H1 (cell line): ENCODE results near the gene HOXB4. TPM values are rescaled to one million over a fixed set of nuclear protein-coding genes. Genes with fewer than 3 reads are reported as not detected.
A peak's percentile ranks its signal among the peaks of the same experiment; 100 is the strongest.

Source experiments
- CTCF ChIA-PET: fragments of 300-600 bp; sonication (Branson Sonifier 250); formaldehyde crosslinking; loops from one replicate; lab custom pipeline; 2021; ENCODE audit not compliant: partially characterized antibody; lab: Charles Lee
- POLR2A ChIA-PET: fragments of 300-600 bp; sonication (Branson Sonifier 250); formaldehyde crosslinking; loops from one replicate; lab custom pipeline; 2021; ENCODE audit warnings: inconsistent platforms; ENCODE audit not compliant: partially characterized antibody; lab: Charles Lee
- DNase-seq, 2 experiments: peaks; one replicate each; pipeline versions ENCODE4 v3.0.0 to v3.0.0-alpha.2; 2010 to 2022; ENCODE audit warnings: low spot score in 2 of 2, low read depth in 1 of 2, mixed read lengths in 1 of 2
- FAIRE-seq: peaks from 2 replicates; lab custom pipeline; 2011; peaks lifted over from hg19 to GRCh38; lab: Jason Lieb, UNC
- H2AFZ ChIP-seq: 2 replicates; pipeline ENCODE4 v1.8.1; 2012; ENCODE audit warnings: low read length, inconsistent platforms
- H2AK5ac ChIP-seq: 2 replicates; pipeline ENCODE4 v1.6.1; 2013; ENCODE audit warnings: low read depth, low read length
- H2BK120ac ChIP-seq: replicated peaks from 2 replicates; pipeline ENCODE3; 2013; ENCODE audit warnings: low read depth, low read length, inconsistent platforms
- H2BK12ac ChIP-seq: 2 replicates; pipeline ENCODE4 v1.6.1; 2013; ENCODE audit warnings: low read depth, low read length
- H2BK15ac ChIP-seq: 2 replicates; pipeline ENCODE4 v1.6.1; 2013; ENCODE audit warnings: low read length
- H2BK20ac ChIP-seq: 2 replicates; pipeline ENCODE4 v1.6.1; 2013; ENCODE audit warnings: low read length
- H2BK5ac ChIP-seq: 2 replicates; pipeline ENCODE4 v1.6.1; 2013; ENCODE audit warnings: low read depth, low read length
- H3K14ac ChIP-seq: 2 replicates; pipeline ENCODE4 v1.6.1; 2013; ENCODE audit warnings: inconsistent platforms; ENCODE audit not compliant: insufficient read length
- H3K18ac ChIP-seq: 2 replicates; pipeline ENCODE4 v1.6.1; 2013; ENCODE audit warnings: low read length; ENCODE audit errors: extremely low read depth
- H3K23ac ChIP-seq: 2 replicates; pipeline ENCODE4 v1.6.1; 2013; ENCODE audit warnings: inconsistent platforms; ENCODE audit not compliant: insufficient read length
- H3K23me2 ChIP-seq: 2 replicates; pipeline ENCODE4 v1.6.1; 2013; ENCODE audit warnings: low read depth, low read length
- H3K27ac ChIP-seq: 2 replicates; pipeline ENCODE4 v1.6.1; 2011; ENCODE audit warnings: low read depth, low read length, inconsistent platforms
- H3K27me3 ChIP-seq, 4 experiments: replicated peaks in 1 of 4; 1 replicate in 1 of 4; 2 replicates in 3 of 4; pipeline versions ENCODE4 v1.6.1 to v1.8.1; 2011 to 2013; ENCODE audit warnings: low read length in 3 of 4, mild to moderate bottlenecking in 3 of 4, inconsistent platforms in 2 of 4, mixed read lengths in 2 of 4, moderate library complexity in 1 of 4; ENCODE audit not compliant: control insufficient read depth in 3 of 4, insufficient read depth in 3 of 4; ENCODE audit errors: extremely low read depth in 1 of 4
- H3K36me3 ChIP-seq, 4 experiments: 2 replicates each; pipeline versions ENCODE4 v1.6.1 to v1.8.1; 2011 to 2013; ENCODE audit warnings: mild to moderate bottlenecking in 4 of 4, low read length in 3 of 4, moderate library complexity in 2 of 4, control low read depth in 1 of 4, inconsistent platforms in 1 of 4; ENCODE audit not compliant: insufficient read depth in 4 of 4, control insufficient read depth in 2 of 4
- H3K4ac ChIP-seq: replicated peaks from 2 replicates; pipeline ENCODE3; 2013; ENCODE audit warnings: low read length, low read depth, mixed read lengths, inconsistent platforms; ENCODE audit not compliant: insufficient read length
- H3K4me1 ChIP-seq, 4 experiments: replicated peaks in 1 of 4; 1 replicate in 1 of 4; 2 replicates in 3 of 4; pipeline versions ENCODE4 v1.6.1 to v1.8.1; 2011 to 2013; ENCODE audit warnings: low read length in 3 of 4, inconsistent platforms in 2 of 4, mixed read lengths in 1 of 4; ENCODE audit not compliant: insufficient read depth in 4 of 4, control insufficient read depth in 3 of 4
- H3K4me2 ChIP-seq, 2 experiments: 2 replicates each; pipeline versions ENCODE4 v1.6.1 to v1.8.1; 2011 to 2013; ENCODE audit warnings: low read depth in 2 of 2, low read length in 2 of 2, control low read depth in 1 of 2, inconsistent platforms in 1 of 2, mild to moderate bottlenecking in 1 of 2; ENCODE audit not compliant: insufficient read depth in 1 of 2
- H3K4me3 ChIP-seq, 4 experiments: fragments of 200-600, 300-600 bp in 1 of 4; sonication (generic), shearing (Covaris generic), sonication (Bioruptor Twin) in 1 of 4; 2 replicates each; pipeline versions ENCODE4 v1.5.1 to v1.8.1; 2011 to 2016; ENCODE audit warnings: low read length in 4 of 4, low read depth in 3 of 4, control low read depth in 2 of 4, inconsistent platforms in 2 of 4, mild to moderate bottlenecking in 2 of 4, mixed read lengths in 1 of 4, moderate library complexity in 1 of 4; ENCODE audit not compliant: insufficient read depth in 2 of 4; ENCODE audit errors: extremely low read depth in 1 of 4
- H3K56ac ChIP-seq: replicated peaks from 2 replicates; pipeline ENCODE3; 2013; ENCODE audit warnings: low read depth, mild to moderate bottlenecking, mixed read lengths, low read length, inconsistent platforms; ENCODE audit not compliant: insufficient read length
- H3K79me1 ChIP-seq: 2 replicates; pipeline ENCODE4 v1.6.1; 2013; ENCODE audit warnings: low read depth, low read length, control low read depth
- H3K79me2 ChIP-seq, 2 experiments: 2 replicates each; pipeline versions ENCODE4 v1.6.1 to v1.8.1; 2012 to 2013; ENCODE audit warnings: low read length in 2 of 2, mild to moderate bottlenecking in 2 of 2, inconsistent platforms in 1 of 2; ENCODE audit not compliant: insufficient read depth in 2 of 2, control insufficient read depth in 1 of 2
- H3K9ac ChIP-seq, 4 experiments: replicated peaks in 1 of 4; 1 replicate in 1 of 4; 2 replicates in 3 of 4; pipeline versions ENCODE4 v1.6.1 to v1.8.1; 2011 to 2013; ENCODE audit warnings: low read depth in 3 of 4, low read length in 3 of 4, control low read depth in 2 of 4, mild to moderate bottlenecking in 2 of 4, moderate library complexity in 2 of 4, inconsistent platforms in 1 of 4; ENCODE audit errors: extremely low read depth in 1 of 4
- H3K9me3 ChIP-seq, 2 experiments: 2 replicates each; pipeline versions ENCODE4 v1.6.1 to v1.8.1; 2012 to 2013; ENCODE audit warnings: mild to moderate bottlenecking in 2 of 2, moderate library complexity in 2 of 2, control low read depth in 1 of 2, inconsistent platforms in 1 of 2, low read depth in 1 of 2, low read length in 1 of 2, mixed read lengths in 1 of 2; ENCODE audit not compliant: insufficient read depth in 2 of 2
- H4K20me1 ChIP-seq, 2 experiments: replicated peaks in 1 of 2; 2 replicates each; pipeline versions ENCODE3 to v1.8.1; 2011 to 2013; ENCODE audit warnings: inconsistent platforms in 2 of 2, low read length in 2 of 2, mild to moderate bottlenecking in 1 of 2; ENCODE audit not compliant: insufficient read depth in 2 of 2, control insufficient read depth in 1 of 2
- H4K5ac ChIP-seq: 2 replicates; pipeline ENCODE4 v1.6.1; 2013; ENCODE audit warnings: low read length, low read depth, mixed read lengths, inconsistent platforms; ENCODE audit not compliant: insufficient read length
- H4K8ac ChIP-seq: 2 replicates; pipeline ENCODE4 v1.8.0; 2013; ENCODE audit warnings: mild to moderate bottlenecking, moderate library complexity, low read length, inconsistent platforms; ENCODE audit not compliant: insufficient read depth; ENCODE audit errors: extremely low read depth
- H4K91ac ChIP-seq: replicated peaks from 2 replicates; pipeline ENCODE3; 2013; ENCODE audit warnings: low read length, mixed read lengths, inconsistent platforms; ENCODE audit not compliant: insufficient read length
- BRCA1 ChIP-seq: IDR thresholded peaks from 2 replicates; pipeline ENCODE4 v1.6.1; 2012; ENCODE audit warnings: low read depth, low read length, improper control_type of control experiment
- EZH2 ChIP-seq: fragments of 200-600 bp; sonication (generic); IDR thresholded peaks from 2 replicates; pipeline ENCODE4 v1.7.1; 2012; ENCODE audit warnings: low read depth, mild to moderate bottlenecking, moderate library complexity, low read length, inconsistent platforms; ENCODE audit not compliant: severe bottlenecking
- RNF2 ChIP-seq: fragments of 200-900, 300-1000 bp; sonication (generic); IDR thresholded peaks from 2 replicates; pipeline ENCODE4 v1.7.1; 2016; ENCODE audit warnings: borderline replicate concordance, low read depth, mild to moderate bottlenecking, antibody characterized with exemption, low read length; ENCODE audit not compliant: poor library complexity, severe bottlenecking; ENCODE audit errors: missing control alignments
- SUZ12 ChIP-seq: fragments of 200-600 bp; sonication (generic); IDR thresholded peaks from 2 replicates; pipeline ENCODE4 v1.6.1; 2012; ENCODE audit warnings: mild to moderate bottlenecking, inconsistent platforms, low read length, moderate library complexity, mixed read lengths
- WGBS, 2 experiments: shearing (Covaris generic) in 1 of 2; methylation state at CpG; one replicate each; pipeline versions ENCODE4 v1.1.6 to v1.1.7; 2013 to 2015; ENCODE audit warnings: low lambda C conversion rate in 2 of 2, mixed read lengths in 2 of 2, inconsistent platforms in 1 of 2, low coverage in 1 of 2, missing lambda C conversion rate in 1 of 2; ENCODE audit not compliant: insufficient replicate concordance in 2 of 2, insufficient coverage in 1 of 2, insufficient read length in 1 of 2; ENCODE audit errors: extremely low coverage in 1 of 2, missing lambda C conversion rate in 1 of 2; 5-methylcytosine and 5-hydroxymethylcytosine counted together
- polyA plus RNA-seq, 7 experiments: library from polyadenylated mRNA; depleted of rRNA in 3 of 7; stranded (reverse) in 5 of 7; unstranded in 2 of 7; fragments of >200 nt in 5 of 7; fragments of 200-250 nt in 2 of 7; gene quantifications; 1 replicate in 5 of 7; 2 replicates in 1 of 7; 4 replicates in 1 of 7; pipeline versions ENCODE4 v1.2.1 to v1.2.3, GENCODE V29; 2011 to 2013; ENCODE audit warnings: missing spikeins in 2 of 7, mixed read lengths in 2 of 7
- total RNA-seq: library from RNA; stranded (reverse); fragmentation: NEBNext Ultra II Directional; extraction: Animal tissue kit (Norgen Biotek cat#: 25700); gene quantifications from 2 replicates; pipeline ENCODE4 v1.2.1, GENCODE V29; 2021

Gene HOXB4
- total and polyA plus RNA-seq, 2 of the 8 experiments (the other 6 are each of a cell fraction or from before 2014, with no cell fraction given), result not detected

DNA sequence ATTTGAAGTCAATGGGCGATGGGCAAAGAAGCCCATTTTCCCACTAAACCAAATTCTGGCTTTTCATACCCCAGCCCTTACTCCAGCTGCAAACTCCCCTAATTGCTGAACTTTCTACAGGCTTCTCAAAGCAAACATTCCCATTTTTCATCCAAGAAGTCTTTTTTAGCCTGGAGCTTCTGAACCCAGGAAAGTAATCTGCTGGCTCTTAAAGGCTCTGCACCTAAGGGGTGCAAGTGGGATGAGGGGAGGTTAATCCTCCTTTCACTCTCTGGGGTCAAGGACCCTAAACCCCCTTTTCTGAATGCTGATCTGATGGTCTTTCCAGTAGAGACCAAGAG is 30.3 kb upstream of the HOXB4 start:
- peaks cover 0 to 7% (median 3%) of the 10 kb centered on the region in 4 experiments; a peak in 5 of 7 replicates for H3K4me1 ChIP-seq
- H3K36me3 ChIP-seq, result peaks cover 0 to 16% (median 0%) of the 10 kb centered on the region in 4 experiments; a peak in 1 of 8 replicates
- no peaks in the 10 kb centered on the region for H3K79me1 ChIP-seq
- no peak for TF ChIP-seq BRCA1
- peak; percentile 72 for TF ChIP-seq EZH2
- TF ChIP-seq SUZ12, result peak; percentile 8; the same call in 1 of the 2 replicates
- TF ChIP-seq RNF2, result peak; percentile 16
- no peak overlapping the region for H3K56ac ChIP-seq
- WGBS, 2 experiments, result 45% methylated on average over 1 of the region's 1 CpG; no CpG with 5 or more reads in 1 of the 2 experiments
- no peak overlapping the region for H3K4ac ChIP-seq
- DNase-seq (no peak), FAIRE-seq (no peak)
- no peak overlapping the region for H3K27ac ChIP-seq
- no peak overlapping the region for H2BK15ac ChIP-seq
- no peak overlapping the region for H2AK5ac ChIP-seq
- no peak overlapping the region for H2AFZ ChIP-seq
- no peak overlapping the region for H4K5ac ChIP-seq
- H4K91ac ChIP-seq, result no peak overlapping the region
- H3K18ac ChIP-seq, result no peak overlapping the region
- H2BK120ac ChIP-seq, result no peak overlapping the region
- no peak overlapping the region for H4K8ac ChIP-seq
- H4K20me1 ChIP-seq, result peaks cover 24 to 42% of the 10 kb centered on the region in 2 experiments
- H2BK12ac ChIP-seq, result no peak overlapping the region
- H3K27me3 ChIP-seq, result peaks cover 97 to 100% (median 99%) of the 10 kb centered on the region in 4 experiments
- ChIA-PET CTCF (interaction anchor here (0.6 to 2.3 kb wide), 9 partner anchors 14 to 274 kb away, joined by 3 to 10 read pairs (median 4); no protein-coding TSS in a partner anchor), POLR2A (no interaction called here)
- no peak overlapping the region for H3K9ac ChIP-seq
- H3K14ac ChIP-seq, result no peak overlapping the region
- H2BK20ac ChIP-seq, result no peak overlapping the region
- H3K23ac ChIP-seq, result no peak overlapping the region
- H2BK5ac ChIP-seq, result no peak overlapping the region
- peaks cover 2% of the 10 kb centered on the region; the same call in 1 of the 2 replicates for H3K23me2 ChIP-seq
- H3K4me3 ChIP-seq, result no peak overlapping the region
- H3K9me3 ChIP-seq, result no peaks in the 10 kb centered on the region
- no peak overlapping the region for H3K4me2 ChIP-seq
- no peaks in the 10 kb centered on the region for H3K79me2 ChIP-seq
